Chondrocyte (in vitro differentiated cells): ENCODE data around the gene ZBTB2. TPM values are rescaled to one million over a fixed set of nuclear protein-coding genes. Genes with fewer than 3 reads are reported as not detected.

Source experiments
- DNase-seq: peaks from one replicate; pipeline ENCODE4 v3.0.0; 2021; ENCODE audit warnings: mixed read lengths, low spot score
- H3K27ac Mint-ChIP-seq: one replicate; pipeline ENCODE4 v1.8.0; 2021; ENCODE audit warnings: mild to moderate bottlenecking, moderate library complexity, mixed read lengths; ENCODE audit not compliant: unreplicated experiment
- H3K27me3 Mint-ChIP-seq: 2 replicates; pipeline ENCODE4 v1.8.0; 2021; ENCODE audit warnings: low read depth, mixed read lengths
- H3K36me3 Mint-ChIP-seq: 2 replicates; pipeline ENCODE4 v1.8.0; 2021; ENCODE audit warnings: low read depth, mixed read lengths
- H3K4me1 Mint-ChIP-seq: 2 replicates; pipeline ENCODE4 v1.8.0; 2021; ENCODE audit warnings: low read depth, mild to moderate bottlenecking, mixed read lengths
- H3K4me3 Mint-ChIP-seq: one replicate; pipeline ENCODE4 v1.8.0; 2021; ENCODE audit warnings: mild to moderate bottlenecking, moderate library complexity, mixed read lengths; ENCODE audit not compliant: unreplicated experiment
- H3K9me3 Mint-ChIP-seq: 2 replicates; pipeline ENCODE4 v1.8.0; 2021; ENCODE audit warnings: low read depth, mixed read lengths
- CTCF ChIP-seq: fragments of 200-600 bp; sonication (generic); IDR thresholded peaks from 2 replicates; pipeline ENCODE4 v1.5.0; 2021; ENCODE audit warnings: antibody characterized with exemption, mild to moderate bottlenecking, moderate library complexity
- total RNA-seq: library from RNA; stranded (reverse); gene quantifications from 3 replicates; pipeline ENCODE4 v1.2.1, GENCODE V29; 2021

ZBTB2 gene
- total RNA-seq, 1 donor from 2014 or later: 10.1 TPM

DNA sequence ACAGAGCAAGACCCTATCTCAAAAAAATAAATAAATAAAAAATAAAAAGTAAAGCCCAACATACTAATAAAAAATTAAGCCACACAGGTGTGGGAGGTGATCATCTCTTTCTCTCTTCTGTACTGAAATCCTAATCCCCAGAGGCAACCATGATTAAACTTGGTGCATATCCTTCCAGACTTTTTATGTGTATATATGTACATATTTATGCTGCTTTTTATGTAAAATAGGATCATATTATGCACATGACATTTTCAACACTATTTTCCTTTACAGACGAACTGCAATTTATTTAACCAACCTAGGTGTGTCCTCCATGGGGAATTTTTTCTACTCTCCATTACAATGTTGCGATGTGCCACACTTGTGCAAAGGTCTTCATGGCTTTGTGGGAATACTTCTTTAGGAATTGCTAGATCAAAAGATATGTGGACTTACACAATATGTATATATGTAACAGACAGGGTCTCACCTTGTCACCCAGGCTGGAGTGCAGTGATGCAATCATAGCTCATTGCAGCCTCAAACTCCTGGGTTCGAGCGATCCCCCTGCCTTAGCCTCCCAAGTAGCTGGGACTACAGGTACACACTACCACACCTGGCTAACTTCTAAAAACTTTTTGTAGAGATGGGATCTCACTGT is 36.9 kb upstream of the ZBTB2 start:
- H3K36me3 Mint-ChIP-seq: peaks cover 36% of the 10 kb centered on the region
- no peak for TF ChIP-seq CTCF
- no peak for DNase-seq

DNA sequence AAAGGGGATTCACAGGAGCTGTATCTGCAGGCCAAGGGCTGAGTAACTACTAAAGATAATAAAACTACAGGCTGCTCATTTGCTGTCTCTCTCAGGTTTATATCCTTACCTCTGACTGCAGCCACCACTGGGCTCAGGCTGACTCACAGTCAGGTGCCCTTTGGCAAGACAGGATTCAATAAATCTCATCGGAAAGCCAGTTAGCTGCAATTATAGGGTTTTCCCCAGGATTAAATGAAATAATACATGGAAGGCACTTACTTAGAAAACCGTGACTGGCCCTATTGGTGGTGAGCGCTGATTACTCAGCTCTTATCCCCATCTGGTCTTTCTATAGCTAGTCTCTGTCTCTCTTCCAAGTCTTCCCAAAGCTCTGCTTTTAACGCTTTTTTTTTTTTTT is 34.2 kb upstream of the ZBTB2 start:
- no peak for DNase-seq
- H3K9me3 Mint-ChIP-seq: no peaks in the 10 kb centered on the region
- H3K27ac Mint-ChIP-seq: peak overlapping the region; percentile 27
- H3K4me3 Mint-ChIP-seq: no peak overlapping the region
- no peak for TF ChIP-seq CTCF
- H3K36me3 Mint-ChIP-seq: peaks cover 24% of the 10 kb centered on the region
- H3K4me1 Mint-ChIP-seq: peaks cover 21% of the 10 kb centered on the region
- no peaks in the 10 kb centered on the region for H3K27me3 Mint-ChIP-seq

More for the DNA sequence above, 36.9 kb upstream of the ZBTB2 start:
- Mint-ChIP-seq H3K4me1 (peaks cover 17% of the 10 kb centered on the region), H3K27ac (no peak overlapping the region), H3K27me3 (no peaks in the 10 kb centered on the region), H3K9me3 (no peaks in the 10 kb centered on the region), H3K4me3 (no peak overlapping the region)

- peaks cover 26% of the 10 kb centered on the region for H3K4me1 Mint-ChIP-seq
- no peak for TF ChIP-seq CTCF
- H3K27ac Mint-ChIP-seq: peak overlapping the region; percentile 73
- peaks cover 14% of the 10 kb centered on the region for H3K36me3 Mint-ChIP-seq
- no peaks in the 10 kb centered on the region for H3K9me3 Mint-ChIP-seq
- no peak for DNase-seq
- no peaks in the 10 kb centered on the region for H3K27me3 Mint-ChIP-seq
- no peak overlapping the region for H3K4me3 Mint-ChIP-seq
These were observed 31.6 kb upstream of the ZBTB2 start for GRCh38 chr6:151422981-151423380.

GRCh38 chr6:151417477-151417876 is 26.1 kb upstream of the ZBTB2 start:
- TF ChIP-seq CTCF: no peak
- H3K27ac Mint-ChIP-seq: no peak overlapping the region
- H3K27me3 Mint-ChIP-seq: no peaks in the 10 kb centered on the region
- H3K4me1 Mint-ChIP-seq: peaks cover 12% of the 10 kb centered on the region
- H3K9me3 Mint-ChIP-seq: peaks cover 6% of the 10 kb centered on the region
- no peak for DNase-seq
- no peak overlapping the region for H3K4me3 Mint-ChIP-seq
- H3K36me3 Mint-ChIP-seq: peaks cover 35% of the 10 kb centered on the region

- peaks cover 42% of the 10 kb centered on the region for H3K36me3 Mint-ChIP-seq
- H3K4me3 Mint-ChIP-seq: no peak overlapping the region
- no peak overlapping the region for H3K27ac Mint-ChIP-seq
- no peak for DNase-seq
- H3K4me1 Mint-ChIP-seq: no peaks in the 10 kb centered on the region
- no peak for TF ChIP-seq CTCF
- H3K27me3 Mint-ChIP-seq: no peaks in the 10 kb centered on the region
- H3K9me3 Mint-ChIP-seq: peaks cover 6% of the 10 kb centered on the region
These were observed 23.4 kb upstream of the ZBTB2 start for GRCh38 chr6:151414641-151415260.
